ENCODE data around the gene DCDC2B. TPM values are rescaled to one million over a fixed set of nuclear protein-coding genes. Genes with fewer than 3 reads are reported as not detected.

DCDC2B gene
- polyA plus RNA-seq, 3 donors from 2014 or later, result not detected

- H3K27ac Mint-ChIP-seq, result peak overlapping the region; percentile 96 to 99 (median 98)
- H3K4me1 Mint-ChIP-seq, result peaks cover 33 to 43% of the 10 kb centered on the region in 2 donors
- no peak for DNase-seq
- H3K36me3 Mint-ChIP-seq, result peaks cover 8 to 22% (median 9%) of the 10 kb centered on the region in 3 donors
- no peaks in the 10 kb centered on the region for H3K9me3 Mint-ChIP-seq
- H3K4me3 Mint-ChIP-seq, result peak overlapping the region; percentile 97 to 99 (median 97)
- H3K27me3 Mint-ChIP-seq (ENCODE audit: low read depth in 3 of 3), result peaks cover 0 to 6% (median 4%) of the 10 kb centered on the region in 3 donors
These were observed 12.7 kb downstream of the DCDC2B start for GRCh38 chr1:32221581-32221979.

DNA sequence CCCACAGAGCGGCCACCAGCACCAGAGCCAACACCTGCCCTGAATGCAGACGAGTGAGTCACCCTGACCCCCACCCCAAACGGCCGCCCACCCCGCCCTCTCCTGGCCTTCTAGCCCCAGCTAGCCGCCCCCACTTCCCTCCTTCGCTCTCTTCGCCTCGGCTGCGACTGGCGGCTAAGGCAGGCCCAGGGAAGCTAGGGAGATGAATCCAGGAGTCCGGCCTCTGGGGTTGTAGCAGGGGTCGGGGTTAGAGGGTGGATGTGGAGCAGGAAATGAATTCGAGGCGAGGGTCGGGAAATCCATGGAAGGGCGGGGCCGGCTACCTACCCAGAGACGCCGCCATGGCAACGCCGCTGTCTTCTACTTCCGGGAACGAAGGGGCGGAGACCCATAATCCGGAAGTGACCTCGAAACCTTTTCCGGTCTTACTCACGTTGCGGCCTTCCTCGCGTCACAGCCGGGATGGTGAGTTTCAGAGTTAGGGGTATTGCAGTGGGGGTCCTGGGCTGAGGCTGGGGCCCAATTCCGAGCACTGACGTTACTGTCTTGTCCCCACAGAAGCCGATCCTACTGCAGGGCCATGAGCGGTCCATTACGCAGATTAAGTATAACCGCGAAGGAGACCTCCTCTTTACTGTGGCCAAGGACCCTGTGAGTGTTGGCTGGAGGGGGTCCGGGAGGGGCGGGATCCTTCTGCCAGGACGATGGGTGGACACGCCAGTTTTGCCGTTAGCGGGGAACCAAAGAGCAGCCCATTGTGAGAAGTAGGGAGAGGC, 13.3 kb downstream of the DCDC2B start, which contains the start of the genes EIF3I and TMEM234:
TSS of gene EIF3I (plus strand) at position 428 of the 776 bp plus-strand sequence. CDS start at position 463, 35 bp downstream.
TSS of gene TMEM234 (minus strand) at position 374 of the 776 bp plus-strand sequence. CDS start at position 343, 31 bp downstream.
- peak; percentile 91 for DNase-seq
- Mint-ChIP-seq H3K27me3 (ENCODE audit: low read depth in 3 of 3) (peaks cover 0 to 6% (median 4%) of the 10 kb centered on the region in 3 donors), H3K27ac (peak within 1 kb of the TSS; percentile 96 to 99 (median 98)), H3K4me3 (peak within 1 kb of the TSS; percentile 97 to 99 (median 97)), H3K36me3 (peaks cover 8 to 22% (median 9%) of the 10 kb centered on the region in 3 donors), H3K4me1 (peaks cover 33 to 43% of the 10 kb centered on the region in 2 donors), H3K9me3 (no peaks in the 10 kb centered on the region)

- peaks cover 0 to 6% (median 6%) of the 10 kb centered on the region in 3 donors for H3K27me3 Mint-ChIP-seq (ENCODE audit: low read depth in 3 of 3)
- H3K4me1 Mint-ChIP-seq, result peaks cover 33 to 48% of the 10 kb centered on the region in 2 donors
- no peak for DNase-seq
- H3K36me3 Mint-ChIP-seq, result peaks cover 21 to 34% (median 21%) of the 10 kb centered on the region in 3 donors
- H3K27ac Mint-ChIP-seq, result peak overlapping the region; percentile 96 to 99 (median 98)
- H3K4me3 Mint-ChIP-seq, result peak overlapping the region; percentile 48 to 97 (median 97)
- H3K9me3 Mint-ChIP-seq, result no peaks in the 10 kb centered on the region
These were observed 14.8 kb downstream of the DCDC2B start for GRCh38 chr1:32223683-32224082.

DNA sequence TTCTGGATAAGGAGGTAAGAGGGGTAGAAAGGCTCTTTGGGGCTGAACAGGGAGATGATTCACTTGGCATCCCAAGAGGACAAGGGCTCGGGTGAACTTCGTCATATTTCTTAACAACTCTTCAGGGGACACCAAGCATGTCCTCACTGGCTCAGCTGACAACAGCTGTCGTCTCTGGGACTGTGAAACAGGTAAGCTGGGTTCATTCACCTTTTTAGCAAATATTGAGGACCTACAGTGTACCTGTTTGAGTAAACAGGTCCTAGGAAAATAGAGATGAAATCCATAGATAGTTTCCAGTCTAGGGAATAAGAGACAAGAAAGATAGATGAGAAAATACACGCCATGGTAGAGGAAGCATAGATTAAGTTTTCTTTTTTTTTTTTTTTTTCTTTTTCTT, 15.4 kb downstream of the DCDC2B start:
- H3K4me1 Mint-ChIP-seq, result peaks cover 33 to 48% of the 10 kb centered on the region in 2 donors
- H3K9me3 Mint-ChIP-seq, result no peaks in the 10 kb centered on the region
- peak overlapping the region; percentile 26 to 97 (median 48) for H3K4me3 Mint-ChIP-seq
- DNase-seq, result no peak
- peaks cover 0 to 6% (median 6%) of the 10 kb centered on the region in 3 donors for H3K27me3 Mint-ChIP-seq (ENCODE audit: low read depth in 3 of 3)
- H3K27ac Mint-ChIP-seq, result peak overlapping the region; percentile 60 to 99 (median 82)
- H3K36me3 Mint-ChIP-seq, result peaks cover 25 to 37% (median 26%) of the 10 kb centered on the region in 3 donors

DNA sequence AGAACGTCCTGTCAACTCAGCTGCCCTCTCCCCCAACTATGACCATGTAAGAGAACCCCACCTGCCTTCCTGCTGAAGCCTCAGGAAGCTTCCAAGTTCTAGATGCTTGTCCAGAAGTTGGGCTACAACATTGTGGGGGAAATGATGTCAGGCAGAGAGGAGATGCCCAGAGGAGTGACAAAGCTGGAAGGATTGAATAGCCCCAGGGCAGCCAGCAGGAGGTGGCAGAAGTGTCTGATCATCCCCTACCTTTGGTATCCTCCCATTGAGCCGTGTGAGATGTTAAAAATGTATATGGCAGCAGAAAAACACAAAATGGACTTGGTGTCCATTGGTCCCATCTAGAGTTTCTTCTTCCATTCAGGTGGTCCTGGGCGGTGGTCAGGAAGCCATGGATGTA, 19.9 kb downstream of the DCDC2B start:
- H3K9me3 Mint-ChIP-seq, result no peaks in the 10 kb centered on the region
- peak overlapping the region in 3 of 6 donors; percentile 5 to 40 (median 26) for H3K27ac Mint-ChIP-seq
- H3K4me1 Mint-ChIP-seq, result peaks cover 6 to 15% of the 10 kb centered on the region in 2 donors
- H3K4me3 Mint-ChIP-seq, result no peak overlapping the region
- peaks cover 0 to 3% (median 0%) of the 10 kb centered on the region in 3 donors for H3K27me3 Mint-ChIP-seq (ENCODE audit: low read depth in 3 of 3)
- peaks cover 25 to 39% (median 29%) of the 10 kb centered on the region in 3 donors for H3K36me3 Mint-ChIP-seq
- DNase-seq, result no peak

DNA sequence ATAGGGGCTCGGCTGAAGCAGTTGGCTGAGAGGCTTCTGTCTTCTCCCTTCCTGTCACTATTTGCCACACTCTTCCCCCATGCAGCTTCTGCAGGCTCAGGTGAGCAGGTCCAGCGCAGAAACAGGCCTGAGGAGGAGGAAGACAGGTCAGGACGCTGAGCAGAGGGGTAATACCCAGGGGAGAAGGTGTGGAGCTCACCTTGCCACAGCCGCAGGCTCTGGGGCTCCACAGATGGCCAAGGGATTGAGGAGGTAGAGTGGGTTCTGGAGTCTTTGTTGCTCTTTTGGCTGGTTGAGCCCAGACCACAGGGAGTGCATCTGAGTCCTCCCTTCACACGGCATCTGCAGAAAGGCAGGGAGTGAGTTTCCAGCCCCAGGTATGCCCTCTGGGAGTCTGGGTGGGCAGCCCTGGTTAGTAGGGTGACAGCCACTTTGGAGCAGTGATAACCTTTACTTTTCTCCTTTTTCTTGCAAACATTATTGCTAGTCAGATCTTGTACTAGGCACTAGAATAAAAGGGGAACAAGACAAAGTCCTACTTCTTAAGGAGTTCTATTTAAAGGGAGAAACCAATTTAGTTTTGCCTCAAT, 23.0 kb downstream of the DCDC2B start:
- no peaks in the 10 kb centered on the region for H3K9me3 Mint-ChIP-seq
- H3K27me3 Mint-ChIP-seq (ENCODE audit: low read depth in 3 of 3), result peaks cover 0 to 3% (median 1%) of the 10 kb centered on the region in 3 donors
- peaks cover 18 to 28% (median 21%) of the 10 kb centered on the region in 3 donors for H3K36me3 Mint-ChIP-seq
- peak overlapping the region in 1 of 6 donors; percentile 34 for H3K27ac Mint-ChIP-seq
- DNase-seq, result no peak
- no peak overlapping the region for H3K4me3 Mint-ChIP-seq
- H3K4me1 Mint-ChIP-seq, result peaks cover 0 to 6% of the 10 kb centered on the region in 2 donors

DNA sequence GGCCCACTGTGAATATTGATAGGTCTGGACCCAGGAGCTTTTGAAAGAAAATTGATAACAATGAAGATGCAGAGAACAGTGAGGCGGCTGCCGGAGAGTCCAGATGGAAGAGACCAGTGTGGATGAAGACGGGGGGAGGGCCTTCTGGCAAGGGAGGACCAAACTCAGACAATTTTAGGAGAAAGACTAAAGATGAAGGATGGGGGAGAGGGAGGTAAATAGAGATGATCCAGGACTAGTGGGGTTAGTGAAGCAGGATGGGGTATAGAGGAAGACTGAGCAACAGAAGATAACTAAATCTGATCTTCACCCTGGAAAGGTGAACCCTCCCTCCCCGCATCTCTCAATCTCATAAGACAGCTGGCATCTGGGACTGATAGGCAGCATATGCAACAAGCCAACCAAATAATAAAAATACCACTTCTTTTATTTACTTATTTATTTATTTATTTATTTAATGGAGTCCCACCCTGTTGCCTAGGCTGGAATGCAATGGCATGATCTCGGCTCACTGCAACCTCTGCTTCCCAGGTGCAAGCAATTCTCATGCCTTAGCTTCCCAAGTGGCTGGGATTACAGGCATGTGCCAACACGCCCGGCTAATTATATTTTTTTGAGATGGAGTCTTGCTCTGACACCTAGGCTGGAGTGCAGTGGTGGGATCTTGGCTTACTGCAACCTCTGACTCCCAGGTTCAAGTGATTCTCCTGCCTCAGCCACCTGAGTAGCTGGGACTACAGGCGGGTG, 23.8 kb downstream of the DCDC2B start:
- no peaks in the 10 kb centered on the region for H3K4me1 Mint-ChIP-seq
- peaks cover 0 to 1% (median 1%) of the 10 kb centered on the region in 3 donors for H3K27me3 Mint-ChIP-seq (ENCODE audit: low read depth in 3 of 3)
- DNase-seq, result no peak
- H3K9me3 Mint-ChIP-seq, result no peaks in the 10 kb centered on the region
- no peak overlapping the region for H3K4me3 Mint-ChIP-seq
- peak overlapping the region in 1 of 6 donors; percentile 4 for H3K27ac Mint-ChIP-seq
- H3K36me3 Mint-ChIP-seq, result peaks cover 12 to 23% (median 16%) of the 10 kb centered on the region in 3 donors

DNA sequence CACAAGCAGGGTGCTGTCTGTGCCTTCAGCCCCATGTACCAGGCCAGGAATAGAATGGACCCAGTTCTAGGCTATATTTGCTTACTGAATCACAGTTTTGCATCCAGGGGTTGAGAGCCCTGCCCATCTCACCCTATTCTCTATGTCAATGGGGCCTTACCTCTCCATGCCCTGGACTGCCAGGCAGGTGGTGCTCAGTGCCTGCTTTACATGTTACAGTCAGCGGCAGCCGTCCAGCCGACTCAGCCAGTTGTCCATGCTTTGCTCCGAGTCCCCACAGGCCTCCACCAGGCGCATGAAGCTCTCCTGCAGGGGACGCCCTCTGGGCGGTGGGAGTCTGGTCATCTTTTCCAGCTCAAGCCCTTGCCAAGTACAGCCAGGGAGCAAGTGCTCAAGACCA, 25.9 kb downstream of the DCDC2B start:
- Mint-ChIP-seq H3K4me3 (no peak overlapping the region), H3K9me3 (no peaks in the 10 kb centered on the region), H3K36me3 (peaks cover 0 to 10% (median 4%) of the 10 kb centered on the region in 3 donors), H3K27me3 (ENCODE audit: low read depth in 3 of 3) (peaks cover 0 to 1% (median 0%) of the 10 kb centered on the region in 3 donors), H3K4me1 (peaks cover 2 to 4% of the 10 kb centered on the region in 2 donors), H3K27ac (no peak overlapping the region)
- DNase-seq, result no peak

DNA sequence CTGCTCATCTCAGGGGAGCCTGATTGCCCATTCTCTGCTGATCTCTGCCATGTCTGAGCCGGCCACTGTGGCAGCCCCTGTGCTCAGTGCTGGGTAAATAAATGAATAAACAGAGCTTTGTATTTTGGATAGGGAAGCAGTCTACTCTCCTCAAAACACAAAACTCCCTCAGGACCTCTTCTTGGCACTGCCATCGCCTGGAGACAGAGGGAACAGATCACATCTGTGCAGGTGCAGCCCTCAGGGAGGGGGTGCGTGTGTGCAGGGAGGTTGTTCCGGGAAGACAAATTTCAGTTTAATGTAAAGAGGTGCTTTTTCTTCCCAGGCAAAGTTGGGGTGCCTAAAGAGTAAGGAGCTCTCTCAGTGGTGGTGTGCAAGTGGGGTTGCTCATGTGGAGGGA, 30.4 kb downstream of the DCDC2B start:
- peaks cover 0 to 1% (median 0%) of the 10 kb centered on the region in 3 donors for H3K27me3 Mint-ChIP-seq (ENCODE audit: low read depth in 3 of 3)
- peak overlapping the region in 3 of 6 donors; percentile 14 to 69 (median 60) for H3K27ac Mint-ChIP-seq
- DNase-seq, result no peak
- H3K36me3 Mint-ChIP-seq, result peaks cover 0 to 4% (median 0%) of the 10 kb centered on the region in 3 donors
- H3K4me3 Mint-ChIP-seq, result peak overlapping the region; percentile 65 to 92 (median 87)
- H3K4me1 Mint-ChIP-seq, result peaks cover 15 to 26% of the 10 kb centered on the region in 2 donors
- no peaks in the 10 kb centered on the region for H3K9me3 Mint-ChIP-seq

- Mint-ChIP-seq H3K36me3 (peaks cover 0 to 4% (median 0%) of the 10 kb centered on the region in 3 donors), H3K27ac (peak overlapping the region in 3 of 6 donors; percentile 51 to 62 (median 60)), H3K27me3 (ENCODE audit: low read depth in 3 of 3) (peaks cover 0 to 1% (median 0%) of the 10 kb centered on the region in 3 donors), H3K9me3 (no peaks in the 10 kb centered on the region), H3K4me3 (peak overlapping the region; percentile 87 to 92 (median 89)), H3K4me1 (peaks cover 15 to 26% of the 10 kb centered on the region in 2 donors)
- DNase-seq, result no peak
These were observed 30.9 kb downstream of the DCDC2B start for GRCh38 chr1:32239790-32240139.

GRCh38 chr1:32240140-32240951, 31.5 kb downstream of the DCDC2B start:
- Mint-ChIP-seq H3K27me3 (ENCODE audit: low read depth in 3 of 3) (peaks cover 0 to 1% (median 0%) of the 10 kb centered on the region in 3 donors), H3K36me3 (peaks cover 0 to 4% (median 0%) of the 10 kb centered on the region in 3 donors), H3K27ac (peak overlapping the region; percentile 12 to 85 (median 60)), H3K4me1 (peaks cover 15 to 26% of the 10 kb centered on the region in 2 donors), H3K4me3 (peak overlapping the region; percentile 87 to 92 (median 89)), H3K9me3 (no peaks in the 10 kb centered on the region)
- peak; percentile 56 to 74 (median 57) for DNase-seq

- Mint-ChIP-seq H3K9me3 (no peaks in the 10 kb centered on the region), H3K27ac (peak overlapping the region in 5 of 6 donors; percentile 59 to 85 (median 71)), H3K4me3 (peak overlapping the region; percentile 87 to 92 (median 89)), H3K4me1 (peaks cover 15 to 26% of the 10 kb centered on the region in 2 donors), H3K27me3 (ENCODE audit: low read depth in 3 of 3) (no peaks in the 10 kb centered on the region), H3K36me3 (no peaks in the 10 kb centered on the region)
- peak; percentile 39 to 48 (median 43) for DNase-seq
These were observed 32.3 kb downstream of the DCDC2B start for GRCh38 chr1:32241001-32241763.
